GM12892 (cell line): ENCODE measurements around the gene LEMD2.

Experiments
- POLR2AphosphoS5 ChIP-seq: IDR thresholded peaks from 2 replicates; pipeline ENCODE4 v1.6.1; 2011; ENCODE audit warnings: low read depth, low read length, control low read depth
- TAF1 ChIP-seq: IDR thresholded peaks from 2 replicates; pipeline ENCODE4 v1.6.1; 2011; ENCODE audit warnings: low read depth, mild to moderate bottlenecking, control low read depth, low read length, borderline replicate concordance

DNA sequence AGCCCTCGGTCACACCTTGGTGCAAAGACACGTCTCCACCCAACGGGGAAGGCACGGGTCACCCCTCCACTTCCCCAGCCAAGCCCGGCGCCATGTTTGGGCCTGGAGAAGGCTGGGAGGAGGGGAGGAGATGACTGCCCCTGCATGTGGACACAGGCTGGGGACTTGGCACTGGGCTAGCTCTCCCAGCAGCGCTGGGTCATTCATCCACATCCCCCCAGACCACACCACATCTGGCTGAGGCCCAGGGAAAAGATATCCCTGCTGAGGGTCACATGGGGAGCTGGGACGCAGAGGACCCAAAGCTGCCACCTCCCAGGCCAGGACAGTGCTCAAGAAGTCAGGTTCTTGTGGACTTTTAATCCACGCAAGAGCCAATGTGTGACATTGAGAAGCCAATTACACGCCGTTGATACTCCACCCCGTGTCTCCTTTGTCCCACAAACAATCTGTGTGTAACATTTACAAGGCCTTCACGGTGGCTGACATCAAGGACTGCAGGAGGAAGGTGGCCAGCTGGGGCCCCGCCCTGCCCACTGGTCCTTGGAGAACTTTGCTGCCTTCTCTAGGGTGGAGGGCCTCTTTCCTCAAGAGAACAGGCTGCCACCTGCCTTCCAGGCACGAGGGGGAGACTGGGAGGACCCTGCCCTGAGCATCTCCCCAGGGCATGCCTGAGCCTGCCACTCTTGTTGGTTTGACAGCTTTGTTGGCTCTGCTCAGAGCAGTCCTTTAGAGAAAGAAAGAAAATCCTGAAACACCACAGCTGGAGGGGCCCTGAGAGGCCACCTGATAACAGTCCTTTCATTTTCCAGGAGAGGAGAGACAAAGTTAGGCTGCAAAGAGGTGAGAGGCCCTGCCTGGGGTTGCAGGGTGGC is 36.9 kb downstream of the LEMD2 start:
- TF ChIP-seq POLR2AphosphoS5 = no peak
- TF ChIP-seq TAF1 = no peak
